ENCODE data around the gene ZNRF3. TPM values are rescaled to one million over a fixed set of nuclear protein-coding genes. Genes with fewer than 3 reads are reported as not detected.

Gene ZNRF3
- total RNA-seq, 1 donor from 2014 or later = 0.69 TPM

GRCh38 chr22:28894807-28895206, 11.4 kb downstream of the ZNRF3 start:
- intact Hi-C loops (cut with micrococcal nuclease) = no loop called here

GRCh38 chr22:28896611-28897010, 13.2 kb downstream of the ZNRF3 start:
- no peak overlapping the region for H3K4me3 Mint-ChIP-seq
- H3K4me1 Mint-ChIP-seq = peaks cover 43% of the 10 kb centered on the region
- CTCF ChIA-PET = no interaction called here
- H3K36me3 Mint-ChIP-seq (ENCODE audit: low read depth) = no peaks in the 10 kb centered on the region
- ATAC-seq (ENCODE audit: low read depth) (no peak), DNase-seq (no peak)
- H3K27me3 Mint-ChIP-seq = peaks cover 4% of the 10 kb centered on the region
- POLR2A ChIA-PET = no interaction called here
- TF ChIP-seq CTCF (IDR thresholded peaks at IDR 0.05) = no peak
- no peak overlapping the region for H3K27ac Mint-ChIP-seq
- intact Hi-C loops (cut with micrococcal nuclease) = no loop called here
- H3K9me3 Mint-ChIP-seq = no peaks in the 10 kb centered on the region

More at GRCh38 chr22:28894807-28895206, 11.4 kb downstream of the ZNRF3 start:
- Mint-ChIP-seq H3K36me3 (ENCODE audit: low read depth) (no peaks in the 10 kb centered on the region), H3K4me3 (no peak overlapping the region), H3K9me3 (no peaks in the 10 kb centered on the region), H3K4me1 (peaks cover 37% of the 10 kb centered on the region), H3K27ac (no peak overlapping the region), H3K27me3 (peaks cover 6% of the 10 kb centered on the region)
- TF ChIP-seq CTCF (IDR thresholded peaks at IDR 0.05) = no peak
- POLR2A ChIA-PET = no interaction called here
- no peak for DNase-seq
- ATAC-seq (ENCODE audit: low read depth) = no peak
- CTCF ChIA-PET = no interaction called here

- ATAC-seq (ENCODE audit: low read depth) = no peak
- POLR2A ChIA-PET = no interaction called here
- H3K4me1 Mint-ChIP-seq = peaks cover 43% of the 10 kb centered on the region
- CTCF ChIA-PET = no interaction called here
- no peak overlapping the region for H3K27ac Mint-ChIP-seq
- no peak overlapping the region for H3K4me3 Mint-ChIP-seq
- H3K36me3 Mint-ChIP-seq (ENCODE audit: low read depth) = no peaks in the 10 kb centered on the region
- no peak for TF ChIP-seq CTCF (IDR thresholded peaks at IDR 0.05)
- intact Hi-C loops (cut with micrococcal nuclease) = no loop called here
- DNase-seq = no peak
- no peaks in the 10 kb centered on the region for H3K27me3 Mint-ChIP-seq
- H3K9me3 Mint-ChIP-seq = no peaks in the 10 kb centered on the region
Observed at GRCh38 chr22:28898233-28898629, 14.9 kb downstream of the ZNRF3 start.

- no peaks in the 10 kb centered on the region for H3K27me3 Mint-ChIP-seq
- CTCF ChIA-PET = no interaction called here
- no peak overlapping the region for H3K4me3 Mint-ChIP-seq
- H3K9me3 Mint-ChIP-seq = no peaks in the 10 kb centered on the region
- DNase-seq = no peak
- POLR2A ChIA-PET = no interaction called here
- intact Hi-C loops (cut with micrococcal nuclease) = no loop called here
- no peaks in the 10 kb centered on the region for H3K36me3 Mint-ChIP-seq (ENCODE audit: low read depth)
- no peak for TF ChIP-seq CTCF (IDR thresholded peaks at IDR 0.05)
- peak; percentile 18 for ATAC-seq (ENCODE audit: low read depth)
- no peak overlapping the region for H3K27ac Mint-ChIP-seq
- H3K4me1 Mint-ChIP-seq = peaks cover 41% of the 10 kb centered on the region
Observed at GRCh38 chr22:28899199-28899853, 16.0 kb downstream of the ZNRF3 start.

- DNase-seq = no peak
- no peaks in the 10 kb centered on the region for H3K27me3 Mint-ChIP-seq
- no peak overlapping the region for H3K4me3 Mint-ChIP-seq
- no peak for ATAC-seq (ENCODE audit: low read depth)
- peaks cover 32% of the 10 kb centered on the region for H3K4me1 Mint-ChIP-seq
- intact Hi-C loops (cut with micrococcal nuclease) = no loop called here
- POLR2A ChIA-PET = no interaction called here
- no peaks in the 10 kb centered on the region for H3K36me3 Mint-ChIP-seq (ENCODE audit: low read depth)
- H3K27ac Mint-ChIP-seq = no peak overlapping the region
- no peak for TF ChIP-seq CTCF (IDR thresholded peaks at IDR 0.05)
- no peaks in the 10 kb centered on the region for H3K9me3 Mint-ChIP-seq
- CTCF ChIA-PET = no interaction called here
Observed at GRCh38 chr22:28900379-28900925, 17.1 kb downstream of the ZNRF3 start.

Measured in activated B cell treated with CpG ODN at 0.5 μM for 24 hours (primary cell).